ENCODE measurements around the gene AHI1.

AHI1 gene

GRCh38 chr6:135323979-135324378 lies 173.6 kb downstream of the AHI1 start:
- DNase-seq, result no peak

GRCh38 chr6:135323202-135323668 lies 174.3 kb downstream of the AHI1 start:
- DNase-seq, result no peak

GRCh38 chr6:135322427-135323201 lies 174.9 kb downstream of the AHI1 start:
- no peak for DNase-seq

- DNase-seq, result no peak
Observed at GRCh38 chr6:135320721-135321621, 176.6 kb downstream of the AHI1 start.

GRCh38 chr6:135319819-135320218 lies 177.7 kb downstream of the AHI1 start:
- no peak for DNase-seq

GRCh38 chr6:135318738-135319469 lies 178.6 kb downstream of the AHI1 start:
- DNase-seq, result no peak

- DNase-seq, result no peak
Observed at GRCh38 chr6:135314543-135314942, 183.0 kb downstream of the AHI1 start.

GRCh38 chr6:135311446-135312200 lies 185.9 kb downstream of the AHI1 start:
- no peak for DNase-seq

- no peak for DNase-seq
Observed at GRCh38 chr6:135310291-135310690, 187.2 kb downstream of the AHI1 start.

GRCh38 chr6:135306740-135307420 lies 190.7 kb downstream of the AHI1 start:
- DNase-seq, result no peak

GRCh38 chr6:135306166-135306565 lies 191.4 kb downstream of the AHI1 start:
- DNase-seq, result no peak

GRCh38 chr6:135305684-135306083 lies 191.9 kb downstream of the AHI1 start:
- no peak for DNase-seq

- no peak for DNase-seq
Observed at GRCh38 chr6:135304883-135305282, 192.7 kb downstream of the AHI1 start.

- DNase-seq, result no peak
Observed at GRCh38 chr6:135301304-135301703, 196.2 kb downstream of the AHI1 start.

- DNase-seq, result no peak
Observed at GRCh38 chr6:135300576-135300975, 197.0 kb downstream of the AHI1 start.

- DNase-seq, result no peak
Observed at GRCh38 chr6:135299256-135299655, 198.3 kb downstream of the AHI1 start.

GRCh38 chr6:135298455-135298854 lies 199.1 kb downstream of the AHI1 start:
- no peak for DNase-seq

- no peak for DNase-seq
Observed at GRCh38 chr6:135296715-135297114, 200.8 kb downstream of the AHI1 start.

- DNase-seq, result no peak
Observed at GRCh38 chr6:135295085-135295484, 202.5 kb downstream of the AHI1 start.

- no peak for DNase-seq
Observed at GRCh38 chr6:135291288-135292076, 206.1 kb downstream of the AHI1 start.

GRCh38 chr6:135289816-135290215 lies 207.7 kb downstream of the AHI1 start:
- DNase-seq, result no peak
